Inferior parietal cortex (tissue), 1 donor: ENCODE data around the gene ZNF628.
A peak's percentile ranks its signal among the peaks of the same experiment; 100 is the strongest.

Experiments used
- DNase-seq: peaks from one replicate; pipeline ENCODE4 v3.0.0-alpha.2; 2016; ENCODE audit errors: extremely low spot score

The ZNF628 gene

GRCh38 chr19:55451163-55451964 lies 25.1 kb upstream of the ZNF628 start:
- DNase-seq: no peak

GRCh38 chr19:55451965-55452748 lies 24.3 kb upstream of the ZNF628 start:
- peak; percentile 57 for DNase-seq

DNA sequence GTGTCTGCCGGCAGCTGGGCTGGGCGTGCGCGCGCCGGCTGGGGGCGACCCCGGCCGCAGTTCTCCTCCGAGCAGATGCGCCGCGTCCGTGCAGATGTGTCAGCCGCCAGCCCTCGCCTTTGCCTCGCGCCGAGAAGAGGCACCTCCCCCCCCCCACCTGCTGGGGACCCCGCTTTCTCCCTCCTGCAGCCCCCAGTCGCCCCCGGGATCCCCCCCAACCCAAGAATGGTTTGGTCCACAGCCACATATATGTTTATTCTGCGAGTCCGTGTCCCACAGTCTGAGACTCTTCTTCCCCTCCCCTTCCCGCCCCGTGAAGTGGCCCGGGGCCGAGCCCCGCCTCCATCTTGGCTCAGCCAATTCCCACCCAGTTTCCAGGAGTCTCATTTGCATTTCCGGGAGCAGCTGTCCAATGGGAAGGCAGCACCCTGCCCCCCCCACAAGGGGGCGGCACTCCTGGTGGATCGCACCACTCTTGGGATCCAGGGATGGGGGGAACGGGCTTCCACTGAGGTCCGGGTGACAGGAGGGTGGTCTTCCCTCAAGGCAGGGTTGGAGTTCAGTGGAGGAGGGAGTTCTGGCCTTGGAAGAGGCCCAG lies 23.6 kb upstream of the ZNF628 start:
- peak; percentile 93 for DNase-seq

- DNase-seq: no peak
Observed at GRCh38 chr19:55453511-55454260, 22.7 kb upstream of the ZNF628 start.

- peak; percentile 65 for DNase-seq
Observed at GRCh38 chr19:55454787-55455243, 21.6 kb upstream of the ZNF628 start.

DNA sequence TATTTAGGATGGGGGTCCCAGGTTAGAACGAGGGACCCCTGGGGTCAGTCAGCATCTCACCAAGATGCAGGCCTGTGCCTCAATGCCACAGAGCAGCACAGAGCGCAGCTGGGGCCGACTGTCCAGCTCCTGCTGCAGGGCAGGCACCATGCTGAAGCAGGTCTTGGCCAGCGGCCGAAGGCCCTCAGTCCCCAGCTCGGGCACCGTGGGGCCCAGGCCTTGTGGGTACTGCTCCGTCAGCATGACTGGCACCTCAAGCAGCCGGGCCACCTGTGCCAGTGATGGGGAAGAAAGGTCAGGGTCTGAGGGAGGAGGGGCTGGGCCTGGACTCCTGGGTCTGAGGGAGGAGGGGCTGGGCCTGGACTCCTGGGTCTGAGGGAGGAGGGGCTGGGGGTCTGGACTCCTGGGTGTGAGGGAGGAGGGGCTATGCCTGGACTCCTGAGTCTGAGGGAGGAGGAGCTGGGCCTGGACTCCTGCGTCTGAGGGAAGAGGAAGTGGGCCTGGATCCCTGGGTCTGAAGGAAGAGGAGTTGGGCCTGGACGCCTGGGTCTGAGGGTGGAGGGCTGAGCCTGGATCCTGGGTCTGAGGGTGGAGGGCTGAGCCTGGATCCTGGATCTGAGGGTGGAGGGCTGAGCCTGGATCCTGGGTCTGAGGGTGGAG lies 20.7 kb upstream of the ZNF628 start:
- no peak for DNase-seq

- no peak for DNase-seq
Observed at GRCh38 chr19:55456347-55456746, 20.1 kb upstream of the ZNF628 start.

DNA sequence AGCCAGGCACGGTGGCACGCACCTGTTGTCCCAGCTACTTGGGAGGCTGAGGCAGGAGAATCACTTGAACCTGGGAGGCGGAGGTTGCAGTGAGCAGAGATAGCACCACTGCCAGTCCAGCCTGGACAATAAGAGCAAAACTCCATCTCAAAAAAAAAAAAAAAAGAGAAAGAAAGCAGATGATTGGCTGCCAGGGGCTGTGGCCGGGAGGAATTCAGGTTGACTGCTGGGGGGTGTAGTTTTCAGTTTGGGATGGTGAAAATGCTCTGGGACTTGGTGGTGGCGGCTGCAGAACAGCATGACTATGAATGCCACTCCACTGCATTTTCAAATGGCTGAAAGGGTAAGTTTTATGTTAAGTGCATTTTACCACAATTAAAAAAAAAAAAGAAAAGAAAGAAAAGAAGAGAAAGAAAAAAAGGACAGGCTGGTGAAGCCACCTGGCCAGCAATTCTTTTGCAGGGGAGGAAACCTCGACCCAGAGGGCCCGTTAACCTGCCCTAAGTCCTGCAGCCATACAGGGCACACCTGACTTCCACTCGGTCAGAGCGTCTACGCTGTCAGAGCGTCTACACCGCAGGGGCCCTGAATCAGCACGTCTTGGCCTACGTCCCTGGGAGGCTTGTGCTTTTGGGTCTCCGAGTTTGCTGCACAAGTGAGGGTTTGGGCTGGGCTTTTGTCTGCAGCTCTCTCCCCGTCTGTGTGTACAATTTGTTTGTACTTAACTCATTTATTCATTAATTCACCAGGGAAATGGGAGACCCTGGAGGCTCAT lies 18.5 kb upstream of the ZNF628 start:
- DNase-seq: no peak

GRCh38 chr19:55459551-55459949 lies 16.9 kb upstream of the ZNF628 start:
- DNase-seq: no peak

GRCh38 chr19:55459950-55460657 lies 16.3 kb upstream of the ZNF628 start:
- DNase-seq: peak; percentile 64

DNA sequence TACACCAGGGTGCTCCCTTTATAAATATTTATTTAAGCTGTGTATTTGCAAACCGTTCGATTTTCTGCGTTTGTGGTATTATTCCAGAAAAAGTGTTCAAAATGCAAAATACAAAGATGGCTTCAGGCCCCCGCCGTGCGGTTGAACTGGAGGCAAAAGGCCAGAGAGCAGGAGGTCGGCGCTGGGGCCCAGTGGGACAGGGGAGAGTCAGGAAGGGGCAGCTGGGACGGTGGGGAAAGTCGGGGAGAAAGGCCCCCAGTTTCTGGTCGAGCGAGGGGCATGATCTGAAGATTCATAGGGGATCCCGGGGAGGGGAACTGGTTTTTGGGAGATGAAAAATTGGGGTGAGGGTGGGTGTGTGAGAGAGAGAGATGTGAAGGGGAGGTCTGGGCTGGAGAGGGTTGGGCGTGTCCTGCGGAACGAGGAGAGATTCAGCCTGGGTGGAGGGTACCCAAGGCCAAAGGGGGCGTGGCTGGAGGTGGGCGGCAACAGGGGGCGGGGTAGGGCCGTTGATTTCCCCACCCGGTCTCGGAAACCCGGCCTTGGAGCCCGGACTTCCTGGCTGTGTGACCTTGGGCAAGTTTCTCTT lies 15.7 kb upstream of the ZNF628 start:
- no peak for DNase-seq

DNA sequence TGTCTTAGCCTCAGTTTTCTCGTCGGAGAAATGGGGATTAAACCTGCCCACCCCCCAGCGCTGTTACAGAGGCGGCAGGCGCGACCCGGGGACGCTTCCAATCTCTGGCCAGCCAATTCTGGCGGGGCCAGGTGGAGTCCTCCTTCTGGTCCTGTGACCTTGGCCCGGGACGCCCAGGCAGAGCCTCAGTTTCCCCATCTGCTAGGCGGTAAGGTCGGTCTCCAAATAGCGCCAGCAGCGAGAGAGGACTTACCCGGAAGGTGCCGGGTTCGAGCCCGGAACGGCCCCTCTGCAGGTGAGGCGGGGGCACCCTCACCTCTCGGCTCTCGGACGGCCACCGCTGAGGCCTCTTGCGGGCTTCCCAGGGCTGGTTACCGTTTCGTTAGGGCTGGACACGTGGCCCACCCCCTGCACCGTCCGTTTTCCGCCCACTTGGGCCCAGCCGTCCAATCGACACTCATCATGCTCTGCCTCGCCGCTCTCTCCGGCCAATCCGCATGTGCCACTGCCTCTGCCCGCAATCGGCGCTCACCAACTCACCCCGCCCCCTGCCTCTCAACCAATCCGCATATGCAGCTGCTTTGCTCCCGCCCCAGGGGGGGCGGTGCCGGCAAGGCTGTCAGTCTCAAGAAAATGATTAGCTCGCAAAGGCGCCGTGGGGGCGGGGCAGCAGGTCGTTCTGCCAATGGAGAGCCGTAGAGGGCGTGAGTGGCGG lies 15.0 kb upstream of the ZNF628 start, which contains the start of gene ISOC2:
TSS of gene ISOC2 (minus strand) at position 384 of the 715 bp plus-strand sequence. CDS start 5,156 bp downstream, outside the sequence.
- peak; percentile 96 for DNase-seq

DNA sequence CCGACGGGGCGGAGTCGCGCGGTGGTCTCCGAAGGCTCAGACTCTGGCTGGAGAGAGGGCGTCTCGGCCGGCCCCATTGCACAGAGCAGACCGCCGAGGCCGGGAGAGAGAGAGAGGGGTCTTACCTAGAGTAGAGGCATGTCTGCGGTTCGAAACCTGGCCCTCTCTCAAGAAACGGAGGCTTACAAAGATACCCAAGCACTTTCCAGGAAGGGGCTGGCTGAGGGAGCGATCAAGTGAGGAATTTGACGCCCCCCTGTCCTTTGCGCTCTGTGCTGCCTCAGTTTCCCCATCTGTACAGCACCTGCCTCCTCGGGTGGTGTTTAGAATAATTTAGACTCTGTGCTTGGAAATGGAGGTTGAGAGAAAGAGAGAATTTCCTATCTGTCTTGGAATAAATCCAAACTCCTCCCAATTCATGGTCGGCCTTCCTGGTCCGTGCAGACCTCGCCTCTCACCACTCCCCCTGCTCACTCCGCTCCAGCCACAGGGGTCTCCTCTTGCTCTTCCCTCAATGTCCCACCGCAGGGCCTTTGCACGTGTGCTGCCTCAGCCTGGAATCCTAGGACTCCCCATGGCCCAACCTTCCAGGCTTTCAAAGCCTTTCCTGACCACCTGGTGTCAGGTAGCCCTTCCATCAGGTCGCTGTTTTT lies 14.3 kb upstream of the ZNF628 start:
- DNase-seq: no peak

- DNase-seq: no peak
Observed at GRCh38 chr19:55462722-55463121, 13.7 kb upstream of the ZNF628 start.

DNA sequence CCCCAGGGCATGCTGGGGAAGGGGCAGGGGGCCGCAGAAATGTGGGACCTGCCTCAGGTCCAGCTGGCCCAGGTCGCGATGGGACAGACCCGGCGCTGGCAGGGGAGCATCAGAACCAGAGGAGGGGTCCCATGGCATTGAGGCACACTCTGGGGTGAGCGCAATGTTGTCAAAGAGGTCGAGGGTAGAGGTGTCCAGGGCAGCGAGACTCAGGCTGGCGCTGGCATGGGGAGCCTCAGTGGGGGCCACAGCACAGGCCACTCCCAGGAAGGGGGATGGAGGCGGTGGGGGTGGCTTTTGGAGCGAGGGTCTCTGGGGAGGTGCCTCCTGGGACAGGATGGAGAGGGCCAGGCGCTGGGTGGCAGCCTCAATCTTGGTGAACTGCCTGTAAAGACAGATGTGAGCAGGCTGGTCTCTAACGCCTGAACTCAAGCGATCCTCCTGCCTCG lies 12.8 kb upstream of the ZNF628 start:
- no peak for DNase-seq

DNA sequence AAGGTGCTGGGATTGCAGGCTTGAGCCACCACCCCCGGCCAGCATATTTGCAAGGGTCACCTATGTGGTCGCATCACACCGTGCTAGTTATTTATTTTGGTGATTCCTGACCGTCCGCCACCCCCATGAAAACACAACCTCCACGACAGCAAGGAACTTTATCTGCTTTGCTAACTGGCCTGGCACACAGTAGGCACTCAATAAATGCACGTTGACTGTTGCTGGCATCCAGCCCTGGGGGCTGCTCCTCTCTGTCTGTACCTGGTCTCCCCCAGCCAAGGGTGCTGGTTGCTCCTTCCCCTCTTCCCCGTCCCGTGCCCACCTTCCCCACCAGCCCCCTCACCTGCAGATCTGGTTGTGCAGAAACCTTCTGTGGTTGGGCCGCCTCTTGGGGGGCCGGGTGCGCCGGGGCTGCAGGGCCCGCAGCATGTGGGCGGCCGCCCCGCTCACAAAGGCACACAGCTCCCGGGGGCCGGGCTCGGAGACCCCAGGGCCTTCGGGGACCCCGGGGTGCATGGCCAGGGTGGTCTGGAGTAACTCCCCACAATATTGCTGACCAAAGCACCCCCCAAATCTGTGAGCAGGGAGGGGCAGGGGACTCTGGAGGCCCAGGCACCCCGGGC lies 12.3 kb upstream of the ZNF628 start:
- no peak for DNase-seq

DNA sequence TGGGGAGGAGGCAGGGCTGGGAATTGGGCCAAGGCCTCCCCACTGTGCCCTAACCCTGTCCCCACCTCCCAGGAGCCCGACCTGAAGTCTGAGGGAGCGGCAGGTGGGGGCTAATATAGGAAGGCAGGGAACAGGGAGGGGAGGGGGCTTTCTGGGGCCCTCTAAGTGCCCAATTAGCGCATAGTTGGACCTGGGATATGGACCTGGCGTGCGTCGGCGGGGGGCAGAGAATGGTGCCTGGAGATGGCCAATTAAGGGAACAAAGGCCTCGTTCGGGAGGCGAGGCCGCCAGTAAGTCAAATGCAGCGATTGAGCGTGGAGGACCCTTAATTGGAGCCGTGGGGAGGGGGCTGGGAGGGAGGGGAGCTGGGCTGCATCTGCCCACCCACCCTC lies 11.8 kb upstream of the ZNF628 start, which contains the start of gene C19orf85:
TSS of gene C19orf85 (minus strand) at position 90 of the 393 bp plus-strand sequence. CDS start 197 bp downstream, outside the sequence.
- DNase-seq: no peak
